SIG-M5 treated with dmso at 0.1 percent for 504 hours (cell line): ENCODE data around the gene SINHCAF.

Experiments used
- DNase-seq: peaks from one replicate; lab custom pipeline; 2025; ENCODE audit not compliant: unreplicated experiment; lab: John Stamatoyannopoulos, UW

Gene SINHCAF

DNA sequence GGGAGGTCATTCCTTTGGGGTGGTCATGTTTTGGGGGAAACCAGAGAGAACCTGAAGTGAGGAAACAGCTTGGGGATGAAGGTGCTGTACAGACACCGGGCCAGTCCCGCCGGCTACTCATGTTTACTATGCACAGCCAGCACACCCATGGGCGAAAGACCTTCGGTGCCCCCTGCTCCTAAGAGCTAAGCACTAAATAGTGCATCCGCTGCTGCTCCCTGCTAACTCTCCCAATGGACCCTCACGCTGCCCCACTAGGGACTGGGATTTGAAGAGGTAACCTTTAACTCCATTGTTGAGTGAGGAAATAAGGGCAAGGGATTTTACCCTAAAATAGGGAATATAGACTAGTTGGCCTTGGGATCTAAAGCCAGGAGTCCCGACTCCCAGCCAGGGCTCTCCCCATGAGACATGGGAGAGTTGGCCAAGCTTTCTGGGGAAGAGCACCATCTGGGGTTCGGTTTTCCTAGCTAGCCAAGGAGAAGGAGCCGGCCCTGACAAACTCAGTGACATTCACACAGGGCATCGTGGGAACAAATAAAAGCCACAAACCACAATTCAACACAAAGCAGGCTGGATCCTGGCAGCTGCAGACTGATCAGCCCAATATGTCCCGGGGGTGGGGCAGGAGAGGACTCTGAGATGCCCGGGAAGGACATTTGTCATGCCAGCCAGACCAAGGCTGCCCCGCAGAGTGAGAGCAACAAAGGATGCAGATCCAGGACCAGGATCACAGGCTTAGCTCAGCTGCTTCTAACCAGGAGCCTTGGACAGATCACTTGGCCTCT lies 91.7 kb downstream of the SINHCAF start:
- DNase-seq, result no peak

DNA sequence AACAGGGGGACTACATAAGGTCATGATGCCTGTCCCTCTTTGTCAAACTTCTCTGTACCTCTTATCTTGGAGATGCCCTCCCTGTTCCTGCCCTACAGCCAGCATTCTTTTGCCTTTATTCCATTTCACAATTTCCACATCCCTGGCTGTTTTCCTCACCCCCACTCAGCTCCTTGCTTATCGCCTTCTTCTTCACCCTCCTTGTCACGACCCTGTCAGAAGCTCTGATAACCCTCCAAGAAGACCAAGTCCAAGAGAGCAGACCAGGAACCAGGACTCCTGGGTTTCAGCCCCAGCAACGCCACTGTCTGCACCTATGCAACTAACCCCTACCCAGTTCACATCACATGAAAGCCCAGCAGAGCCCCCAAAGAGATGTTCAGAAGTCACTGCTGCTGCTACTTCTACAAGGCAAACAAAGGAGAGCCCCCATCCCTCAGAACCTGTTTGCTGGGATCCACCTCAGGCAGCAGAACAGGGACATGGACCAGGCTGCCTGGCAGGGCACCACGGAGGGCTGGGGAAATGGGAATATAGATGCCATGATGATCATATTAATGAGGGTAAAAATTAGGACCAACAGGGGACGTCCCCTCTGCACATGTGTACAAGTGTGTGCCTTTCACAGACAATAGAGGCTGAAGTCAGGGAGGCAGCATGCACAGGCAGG lies 92.8 kb downstream of the SINHCAF start:
- DNase-seq, result no peak

DNA sequence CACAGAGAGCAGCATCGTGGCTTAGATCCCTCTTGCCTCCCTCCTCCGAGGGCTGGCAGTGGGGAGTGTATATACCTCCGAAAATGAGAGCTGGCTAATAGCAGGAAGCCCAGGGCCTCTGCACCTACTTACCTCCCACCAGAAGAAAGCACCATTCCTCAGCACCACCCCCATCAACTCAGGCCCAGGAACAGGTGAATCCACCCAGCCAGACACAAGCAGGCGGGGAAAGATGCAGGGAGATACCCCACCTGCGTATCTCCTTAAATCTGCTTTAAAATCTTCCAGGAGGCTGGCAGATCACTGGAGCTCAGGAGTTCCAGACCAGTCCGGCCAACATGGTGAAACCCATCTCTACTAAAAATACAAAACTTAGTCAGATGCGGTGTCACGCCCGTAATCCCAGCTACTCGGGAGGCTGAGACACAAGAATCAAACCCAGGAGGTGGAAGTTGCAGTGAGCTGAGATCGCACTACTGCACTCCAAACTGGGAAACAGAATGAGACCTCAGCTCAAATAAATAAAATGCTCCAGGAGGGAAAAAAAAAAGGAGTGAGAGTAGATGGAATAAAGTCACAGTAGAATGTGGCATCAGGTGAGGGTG lies 93.5 kb downstream of the SINHCAF start:
- no peak for DNase-seq

DNA sequence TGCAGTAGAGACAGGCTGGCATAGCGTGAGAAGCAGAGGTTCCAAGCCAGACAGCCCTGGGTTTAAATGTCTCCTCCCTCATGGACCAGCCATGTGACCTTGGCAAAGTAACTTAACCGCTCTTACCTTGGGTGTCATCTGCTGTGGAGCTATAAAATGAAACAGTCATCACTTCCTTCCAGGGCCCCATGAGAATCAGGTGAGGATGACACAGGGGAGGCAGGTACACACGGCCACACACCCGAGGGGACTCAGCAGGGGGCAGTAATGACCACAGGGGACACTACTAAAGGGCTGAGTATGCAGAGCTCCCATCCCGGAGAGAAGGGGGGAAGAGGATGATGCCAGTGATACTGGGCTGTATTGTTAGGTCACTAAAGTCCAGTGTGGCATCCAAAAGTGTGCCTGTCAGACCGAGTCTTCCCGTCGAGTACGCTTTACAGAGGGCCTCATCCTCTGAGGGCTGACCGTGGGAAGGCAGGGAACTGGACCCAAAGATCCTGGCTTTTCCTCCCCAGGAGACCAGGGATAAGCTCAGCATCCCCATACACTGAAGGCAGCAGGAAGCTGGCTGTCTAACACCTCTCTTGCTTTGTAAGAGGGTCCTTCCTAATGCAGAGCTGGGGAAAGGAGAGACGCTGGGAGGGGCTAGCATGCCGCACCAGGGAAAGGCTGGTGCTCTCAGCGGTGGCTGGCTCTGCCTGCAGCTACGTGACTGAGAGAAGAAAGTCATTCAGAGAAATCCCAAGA lies 94.2 kb downstream of the SINHCAF start:
- no peak for DNase-seq
